Transverse colon (tissue), 4 donors: ENCODE data around the gene MANBA.

Experiments used
- EP300 ChIP-seq: sonication (generic); formaldehyde crosslinking; IDR thresholded peaks from one replicate; pipeline ENCODE4 v1.6.1; 2017; ENCODE audit warnings: antibody characterized with exemption, low read depth
- POLR2A ChIP-seq: fragments of 450-650 bp; IDR thresholded peaks from one replicate; pipeline ENCODE4 v1.6.1; 2016; ENCODE audit warnings: antibody characterized with exemption, mild to moderate bottlenecking, moderate library complexity
- POLR2AphosphoS5 ChIP-seq, 3 donors: sonication (generic); formaldehyde crosslinking; IDR thresholded peaks; one replicate each; pipeline ENCODE4 v1.6.1; 2016; ENCODE audit warnings: antibody characterized with exemption in 3 of 3
- TF ChIP-seq, protein P1 (sequence below), 5 experiments: fragments of 200-600 bp in 3 of 5; fragments of 450-650 bp in 2 of 5; sonication (generic) in 3 of 5; IDR thresholded peaks; 1 replicate in 2 of 5; 2 replicates in 3 of 5; pipeline ENCODE4 v1.5.1; 2016 to 2017; ENCODE audit warnings: antibody characterized with exemption in 5 of 5, inconsistent platforms in 3 of 5, mild to moderate bottlenecking in 2 of 5, moderate library complexity in 1 of 5

DNA sequence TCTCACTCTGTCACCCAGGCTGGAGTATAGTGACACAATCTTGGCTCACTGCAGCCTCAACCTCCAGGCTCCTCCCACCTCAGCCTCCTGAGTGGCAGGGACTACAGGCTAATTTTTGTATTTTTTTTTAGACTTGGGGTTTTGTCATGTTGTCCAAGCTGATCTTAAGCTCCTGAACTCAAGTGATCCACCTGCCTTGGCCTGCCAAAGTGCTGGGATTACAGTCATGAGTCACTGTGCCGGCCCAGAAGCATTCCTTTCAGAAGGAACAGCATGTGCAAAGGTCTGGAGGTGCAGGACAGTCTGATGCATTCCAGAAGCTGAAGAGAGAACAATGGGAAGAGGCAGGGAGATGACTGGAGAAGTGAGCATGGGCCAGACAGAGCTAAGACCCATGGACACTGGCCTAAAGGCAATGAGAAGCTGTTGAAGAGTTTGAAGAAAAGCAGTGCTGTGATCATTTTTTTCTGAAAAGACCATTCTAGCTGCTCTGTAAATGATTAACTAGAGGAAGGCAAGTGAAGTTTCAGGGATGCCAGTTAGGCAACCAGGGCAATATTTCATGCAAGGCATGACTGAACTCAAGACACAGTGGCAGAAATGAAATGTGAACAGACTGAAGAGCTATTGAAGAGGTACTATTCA is 43.2 kb downstream of the MANBA start:
- TF ChIP-seq, protein P1, sequence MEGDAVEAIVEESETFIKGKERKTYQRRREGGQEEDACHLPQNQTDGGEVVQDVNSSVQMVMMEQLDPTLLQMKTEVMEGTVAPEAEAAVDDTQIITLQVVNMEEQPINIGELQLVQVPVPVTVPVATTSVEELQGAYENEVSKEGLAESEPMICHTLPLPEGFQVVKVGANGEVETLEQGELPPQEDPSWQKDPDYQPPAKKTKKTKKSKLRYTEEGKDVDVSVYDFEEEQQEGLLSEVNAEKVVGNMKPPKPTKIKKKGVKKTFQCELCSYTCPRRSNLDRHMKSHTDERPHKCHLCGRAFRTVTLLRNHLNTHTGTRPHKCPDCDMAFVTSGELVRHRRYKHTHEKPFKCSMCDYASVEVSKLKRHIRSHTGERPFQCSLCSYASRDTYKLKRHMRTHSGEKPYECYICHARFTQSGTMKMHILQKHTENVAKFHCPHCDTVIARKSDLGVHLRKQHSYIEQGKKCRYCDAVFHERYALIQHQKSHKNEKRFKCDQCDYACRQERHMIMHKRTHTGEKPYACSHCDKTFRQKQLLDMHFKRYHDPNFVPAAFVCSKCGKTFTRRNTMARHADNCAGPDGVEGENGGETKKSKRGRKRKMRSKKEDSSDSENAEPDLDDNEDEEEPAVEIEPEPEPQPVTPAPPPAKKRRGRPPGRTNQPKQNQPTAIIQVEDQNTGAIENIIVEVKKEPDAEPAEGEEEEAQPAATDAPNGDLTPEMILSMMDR (IDR thresholded peaks at IDR 0.05) = no peak
- TF ChIP-seq POLR2A = no peak
- no peak for TF ChIP-seq EP300
- TF ChIP-seq POLR2AphosphoS5 (IDR thresholded peaks at IDR 0.05) = no peak
